Sigmoid colon (tissue), 4 donors: Measurements from ENCODE around the gene SMC3.

Experiments
- CTCF ChIP-seq, 4 experiments: fragments of 450-650 bp in 3 of 4; fragments of 200-600 bp in 1 of 4; IDR thresholded peaks; one replicate each; pipeline ENCODE4 v1.5.1; 2016 to 2019; ENCODE audit warnings: antibody characterized with exemption in 4 of 4, mild to moderate bottlenecking in 3 of 4, moderate library complexity in 2 of 4
- EP300 ChIP-seq, 4 donors: sonication (generic); formaldehyde crosslinking; IDR thresholded peaks; one replicate each; pipeline ENCODE4 v1.6.1; 2017; ENCODE audit warnings: antibody characterized with exemption in 4 of 4
- POLR2A ChIP-seq, 2 donors: fragments of 450-650 bp; IDR thresholded peaks; one replicate each; pipeline ENCODE4 v1.6.1; 2016; ENCODE audit warnings: antibody characterized with exemption in 2 of 2, mild to moderate bottlenecking in 2 of 2, moderate library complexity in 2 of 2
- POLR2AphosphoS5 ChIP-seq, 4 donors: sonication (generic); formaldehyde crosslinking; IDR thresholded peaks; one replicate each; pipeline ENCODE4 v1.6.1; 2017; ENCODE audit warnings: antibody characterized with exemption in 4 of 4

- peak in 1 of 4 donors; percentile 7 for TF ChIP-seq POLR2AphosphoS5 (IDR thresholded peaks at IDR 0.05)
- TF ChIP-seq CTCF (IDR thresholded peaks at IDR 0.05): no peak
- no peak for TF ChIP-seq EP300 (IDR thresholded peaks at IDR 0.05)
- no peak for TF ChIP-seq POLR2A (IDR thresholded peaks at IDR 0.05)
Measured at GRCh38 chr10:110644598-110645462, 77.3 kb downstream of the SMC3 start.
